Subcutaneous adipose tissue (tissue), 4 donors: ENCODE data around the gene TEKT1. TPM values are rescaled to one million over a fixed set of nuclear protein-coding genes. Genes with fewer than 3 reads are reported as not detected.

Source experiments
- CTCF ChIP-seq: fragments of 450-650 bp; IDR thresholded peaks from one replicate; pipeline ENCODE4 v1.5.1; 2016; ENCODE audit warnings: low read depth, mild to moderate bottlenecking, control low read depth, antibody characterized with exemption, moderate library complexity
- total RNA-seq, 4 donors: library from RNA; depleted of rRNA; stranded (reverse); fragments of >200 nt; gene quantifications; one replicate each; pipeline ENCODE4 v1.1.0, GENCODE V29; 2016

The TEKT1 gene
- total RNA-seq, 4 donors from 2014 or later, result not detected

GRCh38 chr17:6757747-6758146 lies 73.8 kb downstream of the TEKT1 start:
- no peak for TF ChIP-seq CTCF

- no peak for TF ChIP-seq CTCF
These were observed 75.0 kb downstream of the TEKT1 start for GRCh38 chr17:6756425-6757031.

GRCh38 chr17:6755731-6756184 lies 75.8 kb downstream of the TEKT1 start, which contains the start of gene XAF1:
TSS of gene XAF1 (plus strand) at chr17:6756046. CDS start at chr17:6756079, 33 bp downstream.
- TF ChIP-seq CTCF, result no peak

GRCh38 chr17:6755281-6755680 lies 76.2 kb downstream of the TEKT1 start:
- no peak for TF ChIP-seq CTCF

GRCh38 chr17:6753546-6753945 lies 78.0 kb downstream of the TEKT1 start:
- TF ChIP-seq CTCF, result no peak

- no peak for TF ChIP-seq CTCF
These were observed 78.5 kb downstream of the TEKT1 start for GRCh38 chr17:6753006-6753445.

GRCh38 chr17:6752068-6752909 lies 79.2 kb downstream of the TEKT1 start:
- no peak for TF ChIP-seq CTCF
